ENCODE data around the gene RNFT1. TPM values are rescaled to one million over a fixed set of nuclear protein-coding genes. Genes with fewer than 3 reads are reported as not detected.
"Not testable (repeated sequence)": the region's sequence is repeated elsewhere in the genome, so short reads cannot be mapped to it uniquely, and the experiment has no call there.

RNFT1 gene, protein sequence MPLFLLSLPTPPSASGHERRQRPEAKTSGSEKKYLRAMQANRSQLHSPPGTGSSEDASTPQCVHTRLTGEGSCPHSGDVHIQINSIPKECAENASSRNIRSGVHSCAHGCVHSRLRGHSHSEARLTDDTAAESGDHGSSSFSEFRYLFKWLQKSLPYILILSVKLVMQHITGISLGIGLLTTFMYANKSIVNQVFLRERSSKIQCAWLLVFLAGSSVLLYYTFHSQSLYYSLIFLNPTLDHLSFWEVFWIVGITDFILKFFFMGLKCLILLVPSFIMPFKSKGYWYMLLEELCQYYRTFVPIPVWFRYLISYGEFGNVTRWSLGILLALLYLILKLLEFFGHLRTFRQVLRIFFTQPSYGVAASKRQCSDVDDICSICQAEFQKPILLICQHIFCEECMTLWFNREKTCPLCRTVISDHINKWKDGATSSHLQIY
- 10 to 100 TPM; 22.0 to 40.1 TPM for total RNA-seq

GRCh38 chr17:59964482-59965328 is at the start of gene RNFT1:
Gene RNFT1 (minus strand): TSS chr17:59964740. CDS start chr17:59964663, 77 bp downstream.
- H3K9me3 Mint-ChIP-seq: no peaks in the 10 kb centered on the region
- peaks cover 13% of the 10 kb centered on the region for H3K4me1 Mint-ChIP-seq
- ATAC-seq (replicated peaks): peak; percentile 80
- peaks cover 38% of the 10 kb centered on the region for H3K36me3 Mint-ChIP-seq (ENCODE audit: low read depth)
- H3K27me3 Mint-ChIP-seq: no peaks in the 10 kb centered on the region
- H3K27ac Mint-ChIP-seq: peak within 1 kb of the TSS; percentile 96
- peak within 1 kb of the TSS; percentile 99 for H3K4me3 Mint-ChIP-seq

GRCh38 chr17:60009326-60009725 is 44.8 kb upstream of the RNFT1 start:
- H3K4me3 Mint-ChIP-seq; H3K4me1 Mint-ChIP-seq; H3K27ac Mint-ChIP-seq; H3K9me3 Mint-ChIP-seq; H3K36me3 Mint-ChIP-seq (ENCODE audit: low read depth); ATAC-seq (replicated peaks); H3K27me3 Mint-ChIP-seq: not testable (repeated sequence)

DNA sequence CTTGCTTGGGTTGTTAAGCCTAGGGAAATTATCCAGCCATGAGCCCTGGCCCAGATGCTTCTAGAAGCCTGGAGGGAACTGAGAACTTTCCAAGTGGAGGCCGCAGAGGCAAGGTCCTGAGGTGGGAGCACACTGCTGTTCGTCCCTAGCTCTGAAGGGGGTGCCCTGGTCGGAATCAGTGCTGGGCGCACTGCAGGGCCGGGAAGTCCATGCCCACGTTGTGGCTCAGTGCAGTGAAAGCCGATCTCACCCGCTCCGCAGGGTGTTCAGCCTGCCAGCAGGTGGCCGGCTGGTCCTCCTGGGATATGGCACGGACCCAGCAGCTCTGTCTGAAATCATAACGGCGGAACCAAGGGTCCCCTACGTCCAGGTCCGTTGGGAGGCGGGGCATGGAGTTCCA is 43.8 kb upstream of the RNFT1 start:
- H3K27me3 Mint-ChIP-seq; H3K36me3 Mint-ChIP-seq (ENCODE audit: low read depth); H3K9me3 Mint-ChIP-seq; H3K4me3 Mint-ChIP-seq; ATAC-seq (replicated peaks); H3K4me1 Mint-ChIP-seq; H3K27ac Mint-ChIP-seq: not testable (repeated sequence)

- Mint-ChIP-seq H3K9me3 (no peaks in the 10 kb centered on the region), H3K27me3 (no peaks in the 10 kb centered on the region), H3K4me1 (no peaks in the 10 kb centered on the region), H3K27ac (no peak overlapping the region), H3K36me3 (ENCODE audit: low read depth) (no peaks in the 10 kb centered on the region), H3K4me3 (no peak overlapping the region)
- no peak for ATAC-seq (replicated peaks)
Observed at GRCh38 chr17:60006160-60006559, 41.6 kb upstream of the RNFT1 start.

- not testable (repeated sequence) for H3K9me3 Mint-ChIP-seq; H3K27me3 Mint-ChIP-seq; H3K4me1 Mint-ChIP-seq; H3K4me3 Mint-ChIP-seq; H3K27ac Mint-ChIP-seq; ATAC-seq (replicated peaks); H3K36me3 Mint-ChIP-seq (ENCODE audit: low read depth)
Observed at GRCh38 chr17:60004561-60004960, 40.0 kb upstream of the RNFT1 start.

- H3K36me3 Mint-ChIP-seq (ENCODE audit: low read depth); H3K4me3 Mint-ChIP-seq; H3K27ac Mint-ChIP-seq; H3K4me1 Mint-ChIP-seq; H3K9me3 Mint-ChIP-seq; H3K27me3 Mint-ChIP-seq; ATAC-seq (replicated peaks): not testable (repeated sequence)
Observed at GRCh38 chr17:60002405-60002804, 37.9 kb upstream of the RNFT1 start.

- not testable (repeated sequence) for H3K27ac Mint-ChIP-seq; H3K4me3 Mint-ChIP-seq; H3K4me1 Mint-ChIP-seq; ATAC-seq (replicated peaks); H3K27me3 Mint-ChIP-seq; H3K9me3 Mint-ChIP-seq; H3K36me3 Mint-ChIP-seq (ENCODE audit: low read depth)
Observed at GRCh38 chr17:59996608-59997007, 32.1 kb upstream of the RNFT1 start.

DNA sequence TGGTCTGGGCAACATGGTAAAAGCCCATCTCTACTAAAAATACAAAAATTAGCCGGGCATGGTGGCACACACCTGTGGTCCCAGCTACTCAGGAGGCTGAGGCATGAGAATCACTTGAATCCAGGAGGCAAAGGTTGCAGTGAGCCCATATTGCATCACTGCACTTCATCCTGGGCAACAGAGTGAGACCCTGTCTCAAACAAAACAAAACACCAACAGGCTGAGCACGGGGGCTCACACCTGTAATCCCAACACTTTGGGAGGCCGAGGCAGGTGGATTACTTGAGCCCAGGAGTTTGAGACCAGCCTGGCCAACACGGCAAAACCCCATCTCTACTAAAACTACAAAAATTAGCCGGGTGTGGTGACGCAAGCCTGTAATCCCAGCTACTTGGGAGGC is 10.6 kb upstream of the RNFT1 start:
- H3K9me3 Mint-ChIP-seq; H3K27ac Mint-ChIP-seq; H3K4me3 Mint-ChIP-seq; ATAC-seq (replicated peaks); H3K4me1 Mint-ChIP-seq; H3K27me3 Mint-ChIP-seq; H3K36me3 Mint-ChIP-seq (ENCODE audit: low read depth): not testable (repeated sequence)

DNA sequence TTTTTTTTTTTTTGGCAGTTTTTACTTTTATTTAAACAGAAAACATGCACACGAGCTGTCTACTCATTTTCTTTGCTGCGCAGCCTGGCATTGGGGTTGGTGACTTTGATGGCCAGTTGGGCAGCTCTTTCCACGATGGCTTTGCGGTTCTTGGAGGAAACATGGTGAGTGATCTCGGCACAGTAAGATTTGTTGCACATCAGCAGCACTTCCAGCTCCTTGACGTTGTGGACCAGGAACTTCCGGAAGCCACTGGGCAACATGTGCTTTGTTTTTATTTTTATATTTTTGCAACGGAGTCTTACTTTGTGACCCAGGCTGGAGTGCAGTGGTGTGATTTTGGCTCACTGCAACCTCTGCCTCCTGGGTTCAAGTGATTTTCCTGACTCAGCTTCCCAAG is 8.9 kb upstream of the RNFT1 start:
- not testable (repeated sequence) for H3K4me3 Mint-ChIP-seq; H3K36me3 Mint-ChIP-seq (ENCODE audit: low read depth); H3K9me3 Mint-ChIP-seq; H3K27ac Mint-ChIP-seq; H3K27me3 Mint-ChIP-seq; H3K4me1 Mint-ChIP-seq; ATAC-seq (replicated peaks)

GRCh38 chr17:59972778-59973177 is 8.2 kb upstream of the RNFT1 start:
- no peak for ATAC-seq (replicated peaks)
- H3K36me3 Mint-ChIP-seq (ENCODE audit: low read depth): no peaks in the 10 kb centered on the region
- H3K4me1 Mint-ChIP-seq: no peaks in the 10 kb centered on the region
- no peak overlapping the region for H3K4me3 Mint-ChIP-seq
- H3K27ac Mint-ChIP-seq: no peak overlapping the region
- H3K9me3 Mint-ChIP-seq: no peaks in the 10 kb centered on the region
- no peaks in the 10 kb centered on the region for H3K27me3 Mint-ChIP-seq

GRCh38 chr17:59971771-59972170 is 7.2 kb upstream of the RNFT1 start:
- not testable (repeated sequence) for H3K27ac Mint-ChIP-seq; H3K27me3 Mint-ChIP-seq; H3K4me1 Mint-ChIP-seq; H3K9me3 Mint-ChIP-seq; H3K36me3 Mint-ChIP-seq (ENCODE audit: low read depth); H3K4me3 Mint-ChIP-seq; ATAC-seq (replicated peaks)

- Mint-ChIP-seq H3K27me3 (no peaks in the 10 kb centered on the region), H3K4me1 (peaks cover 13% of the 10 kb centered on the region), H3K36me3 (ENCODE audit: low read depth) (peaks cover 46% of the 10 kb centered on the region), H3K27ac (peak overlapping the region; percentile 96), H3K4me3 (peak overlapping the region; percentile 99), H3K9me3 (no peaks in the 10 kb centered on the region)
- ATAC-seq (replicated peaks): peak; percentile 81
Observed at GRCh38 chr17:59963738-59964481, 630 bp downstream of the RNFT1 start.

- H3K4me3 Mint-ChIP-seq: peak overlapping the region; percentile 99
- peaks cover 13% of the 10 kb centered on the region for H3K4me1 Mint-ChIP-seq
- no peak overlapping the region for H3K27ac Mint-ChIP-seq
- no peaks in the 10 kb centered on the region for H3K9me3 Mint-ChIP-seq
- peaks cover 57% of the 10 kb centered on the region for H3K36me3 Mint-ChIP-seq (ENCODE audit: low read depth)
- ATAC-seq (replicated peaks): no peak
- no peaks in the 10 kb centered on the region for H3K27me3 Mint-ChIP-seq
Observed at GRCh38 chr17:59962739-59963318, 1.7 kb downstream of the RNFT1 start.

GRCh38 chr17:59959574-59959973 is 5.0 kb downstream of the RNFT1 start:
- not testable (repeated sequence) for H3K27ac Mint-ChIP-seq; H3K4me1 Mint-ChIP-seq; ATAC-seq (replicated peaks); H3K9me3 Mint-ChIP-seq; H3K4me3 Mint-ChIP-seq; H3K27me3 Mint-ChIP-seq
- peaks cover 89% of the 10 kb centered on the region for H3K36me3 Mint-ChIP-seq (ENCODE audit: low read depth)
